HG03575 (cell line): Measurements from ENCODE around the gene DQX1.

Experiments used
- ATAC-seq: cut with Tn5 transposase; IDR thresholded peaks from one replicate; pipeline ENCODE4 v1.9.1; 2021; ENCODE audit not compliant: unreplicated experiment, insufficient number of reproducible peaks, low FRiP score; ENCODE audit errors: extremely low read depth

The DQX1 gene

GRCh38 chr2:74556159-74556558 lies 30.1 kb upstream of the DQX1 start:
- no peak for ATAC-seq

DNA sequence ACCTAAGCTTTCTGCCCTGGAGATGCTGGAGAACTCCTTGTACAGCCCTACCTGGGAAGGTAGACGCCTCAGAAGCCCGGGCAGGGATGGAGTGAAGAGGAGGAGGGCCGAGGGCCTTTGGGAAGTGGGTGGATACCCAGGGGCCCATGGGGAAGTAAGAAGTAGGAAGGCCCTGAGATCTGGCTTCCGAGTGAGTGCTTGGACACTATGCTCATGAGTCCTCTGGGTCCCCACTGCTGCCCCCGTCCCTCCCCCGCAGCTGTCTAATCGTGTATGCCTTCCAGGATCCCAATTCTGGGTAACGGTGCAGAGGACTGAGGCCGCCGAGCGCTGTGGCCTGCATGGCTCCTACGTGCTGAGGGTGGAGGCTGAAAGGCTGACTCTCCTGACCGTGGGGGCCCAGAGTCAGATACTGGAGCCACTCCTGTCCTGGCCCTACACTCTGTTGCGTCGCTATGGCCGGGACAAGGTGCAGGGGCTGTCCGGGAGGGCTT lies 29.6 kb upstream of the DQX1 start:
- ATAC-seq = no peak

- no peak for ATAC-seq
Measured at GRCh38 chr2:74554820-74555531, 28.9 kb upstream of the DQX1 start.

DNA sequence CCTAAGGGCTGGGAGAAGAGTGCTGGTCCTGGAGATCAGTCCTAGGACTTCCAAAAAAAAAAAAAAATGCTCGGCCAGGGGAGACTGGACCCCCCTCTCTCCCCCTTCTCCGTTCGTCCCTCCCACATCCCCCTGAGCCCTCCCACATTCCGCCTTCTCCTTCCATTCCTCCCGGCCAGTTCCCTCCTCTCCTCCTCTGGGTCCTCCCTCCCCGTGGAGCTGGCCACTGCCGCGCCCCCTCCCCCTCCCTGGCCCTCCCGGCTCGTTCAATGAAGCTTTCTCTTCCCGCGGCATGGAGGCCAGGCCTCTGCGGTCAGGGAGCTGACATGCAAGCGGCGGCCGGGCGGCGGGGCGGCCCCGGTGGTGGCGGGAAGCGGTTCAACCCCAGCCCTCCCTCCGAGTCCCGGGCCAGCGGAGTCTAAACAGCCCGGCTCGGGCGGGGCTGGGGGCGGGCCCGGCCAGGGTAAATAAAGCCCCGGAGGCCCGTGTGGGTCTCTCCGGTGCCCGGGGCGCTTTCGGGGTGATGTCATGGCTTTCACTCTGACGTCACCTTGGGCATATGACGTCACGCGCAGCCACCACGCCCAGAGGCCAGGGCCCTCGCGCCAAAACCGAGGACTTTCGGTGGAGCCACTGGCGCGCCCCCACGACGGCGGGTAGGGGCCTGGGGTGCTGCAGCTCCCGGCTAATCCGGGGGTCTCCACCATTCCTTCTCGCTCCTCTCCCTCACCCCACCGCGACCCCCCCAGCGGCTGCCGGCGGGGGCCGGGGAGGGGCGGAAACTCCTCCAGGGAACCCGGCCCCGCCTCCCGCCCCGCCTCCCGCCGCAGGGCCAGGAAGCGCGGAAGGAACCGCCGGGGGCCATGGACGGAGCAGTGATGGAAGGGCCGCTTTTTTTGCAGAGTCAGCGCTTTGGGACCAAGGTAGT lies 28.1 kb upstream of the DQX1 start, which contains the start of the genes DOK1 and LOXL3:
DOK1 (plus strand) TSS at position 829 of the 928 bp plus-strand sequence; CDS start at position 864, 35 bp downstream.
LOXL3 (minus strand) TSS at position 51 of the 928 bp plus-strand sequence. CDS start 1,308 bp downstream, outside the sequence.
- ATAC-seq = no peak

GRCh38 chr2:74552914-74553811 lies 27.1 kb upstream of the DQX1 start:
- no peak for ATAC-seq

DNA sequence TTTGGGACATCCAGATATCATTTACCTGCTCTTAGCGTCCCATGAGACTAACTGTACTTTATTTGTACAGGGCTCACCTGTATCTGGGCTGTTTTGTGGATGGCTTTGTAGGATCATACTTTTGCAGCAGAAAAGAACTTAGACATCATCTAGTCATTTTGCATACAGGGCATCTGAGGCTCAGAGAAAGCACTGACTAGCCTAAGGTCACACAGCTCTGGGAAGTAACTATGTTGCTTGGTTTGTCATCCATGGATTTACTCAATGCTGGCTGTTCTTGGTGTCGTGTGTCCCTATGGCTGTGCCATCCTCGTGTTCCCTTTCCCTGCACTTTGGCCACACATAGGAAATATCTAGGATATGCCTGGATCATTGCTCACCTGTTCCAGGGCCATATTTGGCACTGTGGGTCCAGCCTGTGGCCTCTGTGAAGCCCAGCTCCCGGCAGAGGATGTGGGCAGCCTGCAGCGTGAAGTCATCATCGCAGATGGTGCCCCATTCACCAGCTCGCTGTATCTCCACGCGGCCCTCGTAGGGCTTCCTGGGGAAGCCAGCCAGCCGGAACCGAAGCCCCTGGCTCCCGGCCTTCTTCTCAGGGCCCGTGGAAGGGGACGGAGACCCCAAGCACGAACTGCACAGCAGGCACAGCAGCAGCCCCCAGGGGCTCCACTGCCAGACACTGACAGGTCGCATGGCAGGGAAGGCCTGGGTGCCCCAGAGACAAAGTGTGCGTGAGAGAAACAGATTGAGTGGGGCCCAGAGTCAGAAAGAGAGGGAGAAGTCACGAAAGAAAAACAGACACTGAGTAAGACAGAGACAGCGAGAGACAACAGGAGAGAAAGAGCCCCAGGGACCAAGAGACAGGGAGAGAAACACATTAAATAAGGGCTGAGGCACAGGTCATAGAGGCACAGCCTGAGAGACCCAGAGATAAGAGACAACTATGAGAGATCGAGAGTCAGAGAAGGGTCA lies 26.2 kb upstream of the DQX1 start:
- no peak for ATAC-seq

DNA sequence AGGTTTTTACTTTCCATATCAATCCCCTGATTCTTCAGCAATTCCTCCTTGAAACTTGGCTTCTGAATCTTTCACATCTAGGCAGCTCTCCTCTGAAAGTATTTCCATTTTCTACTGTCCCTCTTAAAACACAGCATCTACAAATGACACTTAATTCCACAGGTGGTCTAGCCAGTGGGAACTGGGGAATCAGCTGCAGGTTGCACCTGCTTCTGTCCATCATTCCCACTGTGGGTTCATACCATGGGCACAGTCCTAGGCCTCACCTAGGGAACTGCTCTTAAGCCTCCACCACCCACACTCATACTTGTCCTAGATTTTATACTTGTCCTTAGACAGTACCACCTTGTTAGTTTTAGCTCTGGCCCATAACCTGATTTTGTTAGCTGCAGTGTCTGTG lies 25.5 kb upstream of the DQX1 start:
- no peak for ATAC-seq

DNA sequence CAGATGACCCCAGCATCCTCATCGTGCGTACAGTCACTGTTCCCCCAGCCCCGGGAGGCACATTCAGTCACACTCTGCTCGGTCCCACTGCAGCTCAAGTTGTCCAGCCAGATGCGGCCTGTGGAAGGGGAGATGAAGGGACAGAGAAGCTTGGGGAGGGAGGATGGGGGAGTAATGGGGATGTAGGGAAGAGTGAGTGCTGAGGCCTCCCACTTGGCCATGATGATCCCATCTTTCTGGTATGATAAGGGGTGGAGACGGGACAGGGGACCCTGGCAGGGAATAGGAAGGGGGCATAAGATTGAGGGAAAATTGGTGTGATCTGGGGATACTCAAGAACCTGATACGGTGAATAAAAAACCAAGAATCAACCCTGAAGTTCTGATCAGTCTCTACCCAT lies 24.2 kb upstream of the DQX1 start:
- ATAC-seq = no peak

GRCh38 chr2:74548900-74549826 lies 23.1 kb upstream of the DQX1 start:
- ATAC-seq = no peak

DNA sequence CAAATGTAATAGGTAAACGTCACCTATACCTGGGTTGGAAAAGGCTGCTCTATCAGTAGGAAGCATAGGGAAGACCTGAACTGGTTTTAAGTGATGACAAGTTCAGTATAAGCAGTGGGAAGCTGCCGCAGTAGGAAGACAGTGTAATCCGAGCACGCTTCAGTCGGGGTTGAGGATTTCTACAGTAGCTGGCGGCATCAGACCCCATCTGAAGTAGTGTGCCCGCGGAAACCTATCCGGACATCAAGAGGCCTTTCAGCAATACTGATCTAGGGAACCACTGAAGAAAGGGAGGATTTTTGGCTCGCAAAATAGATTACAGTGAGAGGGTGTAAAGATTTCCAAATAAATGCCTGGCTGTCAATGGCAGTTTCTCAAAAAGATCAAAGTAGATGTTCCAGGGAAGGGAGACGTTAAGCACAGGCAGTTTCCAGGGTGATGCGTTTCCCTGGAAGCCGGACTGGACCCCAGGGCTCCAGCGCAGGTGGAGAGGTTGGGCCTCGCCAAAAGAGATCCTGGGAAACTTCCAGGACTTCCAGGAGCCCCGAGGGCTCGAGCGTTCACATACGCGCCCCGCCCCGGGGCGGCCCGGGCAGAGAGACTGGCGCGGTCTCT lies 22.4 kb upstream of the DQX1 start:
- no peak for ATAC-seq

GRCh38 chr2:74546004-74546403 lies 20.0 kb upstream of the DQX1 start:
- no peak for ATAC-seq

DNA sequence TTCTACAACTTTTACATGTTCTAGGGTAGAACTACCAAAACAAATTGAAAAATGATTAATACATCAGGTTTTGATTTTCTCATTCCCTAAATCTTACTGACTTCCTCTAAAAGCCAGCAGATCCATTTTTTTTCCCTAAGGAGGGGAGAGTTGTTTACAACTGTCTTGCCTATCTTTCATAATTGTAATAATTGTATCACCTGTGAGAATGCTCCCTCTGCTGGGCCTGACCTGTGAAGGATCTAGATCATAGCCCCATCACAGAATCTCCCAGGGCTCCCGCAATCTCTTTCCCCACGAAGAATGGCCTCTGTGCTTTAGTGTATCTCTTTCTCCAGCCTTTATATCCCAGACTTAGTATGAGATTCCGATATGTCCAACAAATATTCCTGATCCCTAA lies 18.6 kb upstream of the DQX1 start:
- no peak for ATAC-seq

DNA sequence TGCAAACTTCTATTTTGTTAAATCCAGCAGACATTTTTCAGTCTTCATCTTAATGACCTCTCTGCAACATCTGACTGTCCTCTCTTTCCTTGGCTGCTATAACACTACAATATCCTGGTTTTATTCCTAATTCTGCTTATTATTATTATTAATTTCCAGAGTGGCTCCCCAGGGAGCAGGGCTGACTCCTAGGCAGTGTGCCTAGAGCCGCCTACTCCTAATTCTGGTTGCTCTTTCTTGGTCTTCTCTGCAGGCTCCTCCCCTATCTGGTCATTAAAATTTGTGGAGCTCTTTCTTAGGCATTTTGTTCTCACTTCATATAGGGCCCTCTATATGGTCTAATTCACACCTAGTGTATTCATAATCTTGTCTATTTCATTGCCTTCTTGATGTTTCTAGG lies 16.9 kb upstream of the DQX1 start:
- ATAC-seq = no peak

GRCh38 chr2:74540291-74540690 lies 14.3 kb upstream of the DQX1 start:
- ATAC-seq = no peak

GRCh38 chr2:74538881-74539339 lies 12.9 kb upstream of the DQX1 start:
- no peak for ATAC-seq

- no peak for ATAC-seq
Measured at GRCh38 chr2:74537140-74537539, 11.1 kb upstream of the DQX1 start.
